ENCODE measurements around the gene ST7.

ST7 gene

DNA sequence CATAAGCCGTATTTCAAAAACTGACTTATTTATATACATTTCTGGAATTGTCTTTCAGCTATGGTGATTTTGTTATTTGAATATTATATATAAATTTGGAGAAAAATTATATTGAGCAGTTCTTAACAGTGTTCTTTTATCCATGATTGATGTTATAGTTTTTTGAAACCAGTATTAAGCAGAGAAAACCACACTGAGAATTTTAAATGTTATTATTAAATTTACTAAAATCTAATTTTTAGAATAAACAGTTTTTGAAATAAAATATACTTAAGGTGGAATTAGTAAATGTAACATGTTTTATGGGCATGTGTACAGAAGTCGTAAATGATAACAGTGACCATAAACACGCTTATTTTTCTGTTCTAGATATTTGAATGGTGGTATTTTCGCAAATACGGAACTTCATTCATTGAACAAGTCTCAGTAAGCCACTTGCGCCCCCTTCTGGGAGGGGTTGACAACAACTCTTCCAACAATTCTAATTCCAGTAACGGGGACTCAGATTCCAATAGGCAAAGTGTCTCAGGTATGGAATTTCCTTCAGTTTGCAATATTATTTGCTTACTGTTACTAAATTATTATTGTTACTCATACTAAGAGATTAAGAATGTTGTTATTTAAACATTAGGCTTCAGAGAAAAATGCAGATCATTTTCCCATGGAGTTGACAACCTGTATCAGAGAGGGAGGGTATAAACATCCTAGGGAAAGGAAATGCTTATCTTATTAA is 166.1 kb downstream of the ST7 start:
- in situ Hi-C loops (cut with MboI; ENCODE audit: low sequenced_read_pairs), result loop anchor here (25.0 kb wide), 1 partner anchor 132 kb away; no protein-coding TSS in a partner anchor

DNA sequence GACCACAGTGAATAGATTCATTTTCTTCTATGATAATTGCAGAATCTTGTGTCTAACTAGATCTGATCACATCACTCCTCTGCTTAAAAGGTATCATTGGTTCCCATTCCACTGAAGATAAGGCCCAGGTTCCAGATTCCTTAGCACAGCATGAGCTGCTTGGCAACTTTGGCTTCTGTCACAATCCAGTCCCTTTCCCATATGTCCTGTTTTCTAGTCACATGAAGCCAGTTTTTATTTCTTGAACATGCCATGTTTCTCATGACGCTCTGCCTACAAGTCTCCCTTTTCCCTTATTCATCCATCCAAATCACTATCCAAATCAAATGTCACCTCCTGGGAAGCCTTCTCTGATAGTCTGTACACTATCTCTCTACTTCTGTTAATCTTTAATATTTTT is 167.0 kb downstream of the ST7 start:
- in situ Hi-C loops (cut with MboI; ENCODE audit: low sequenced_read_pairs), result loop anchor here (25.0 kb wide), 1 partner anchor 133 kb away; no protein-coding TSS in a partner anchor

DNA sequence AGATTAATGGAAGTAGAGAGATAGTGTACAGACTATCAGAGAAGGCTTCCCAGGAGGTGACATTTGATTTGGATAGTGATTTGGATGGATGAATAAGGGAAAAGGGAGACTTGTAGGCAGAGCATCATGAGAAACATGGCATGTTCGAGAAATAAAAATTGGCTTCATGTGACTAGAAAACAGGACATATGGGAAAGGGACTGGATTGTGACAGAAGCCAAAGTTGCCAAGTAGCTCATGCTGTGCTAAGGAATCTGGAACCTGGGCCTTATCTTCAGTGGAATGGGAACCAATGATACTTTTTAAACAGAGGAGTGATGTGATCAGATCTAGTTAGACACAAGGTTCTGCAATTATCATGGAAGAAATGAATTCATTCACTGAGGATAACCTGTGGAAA is 168.7 kb downstream of the ST7 start:
- in situ Hi-C loops (cut with MboI; ENCODE audit: low sequenced_read_pairs), result loop anchor here (25.0 kb wide), 1 partner anchor 135 kb away; no protein-coding TSS in a partner anchor

DNA sequence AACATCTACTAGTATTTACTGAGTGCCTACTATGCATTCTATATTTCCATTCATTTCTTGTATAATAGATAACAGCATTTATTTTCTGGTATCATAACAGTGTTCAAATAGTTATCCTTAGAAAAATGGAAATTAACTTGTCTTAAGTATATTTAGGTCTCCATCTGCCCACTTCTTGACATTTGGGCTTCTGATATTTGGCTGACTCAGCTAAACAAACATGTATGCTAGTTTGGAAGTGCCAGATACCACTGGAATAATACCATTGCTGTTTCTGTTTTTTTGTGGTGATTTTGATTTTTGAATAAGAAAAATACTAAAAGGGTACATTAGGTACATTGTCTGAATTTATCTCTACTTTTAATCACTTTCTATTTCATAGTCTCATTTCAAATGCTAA is 169.2 kb downstream of the ST7 start:
- in situ Hi-C loops (cut with MboI; ENCODE audit: low sequenced_read_pairs), result loop anchor here (25.0 kb wide), 1 partner anchor 135 kb away; no protein-coding TSS in a partner anchor

DNA sequence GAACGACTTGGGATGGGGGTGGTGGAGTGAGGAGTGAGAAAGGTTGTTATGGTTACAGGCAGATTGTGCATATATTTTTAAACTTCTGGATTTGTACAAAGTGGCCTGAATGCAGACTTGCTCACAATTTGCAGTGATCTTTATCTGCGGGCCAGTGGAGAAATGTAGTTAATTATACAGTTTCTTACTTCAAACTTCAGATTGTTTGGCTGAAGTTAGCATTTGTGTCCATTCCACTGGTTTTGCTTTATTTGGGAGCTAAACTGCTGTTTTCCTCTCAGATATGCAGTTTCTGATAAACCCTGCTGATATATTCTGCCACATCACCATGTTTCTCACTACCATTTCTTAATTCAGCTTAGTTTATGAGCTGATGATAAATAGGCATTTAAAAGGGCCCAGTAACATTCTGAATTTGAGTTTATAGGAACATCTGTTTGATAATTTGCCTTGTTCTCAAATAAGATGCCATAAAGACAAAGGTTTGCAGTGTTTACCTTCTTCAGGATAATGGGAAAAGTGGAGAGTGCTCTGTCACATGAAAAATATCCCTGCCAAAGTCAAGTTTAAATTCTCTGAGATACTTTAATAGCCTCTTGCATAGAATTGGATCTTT is 170.1 kb downstream of the ST7 start:
- in situ Hi-C loops (cut with MboI; ENCODE audit: low sequenced_read_pairs), result loop anchor here (25.0 kb wide), 1 partner anchor 136 kb away; no protein-coding TSS in a partner anchor

DNA sequence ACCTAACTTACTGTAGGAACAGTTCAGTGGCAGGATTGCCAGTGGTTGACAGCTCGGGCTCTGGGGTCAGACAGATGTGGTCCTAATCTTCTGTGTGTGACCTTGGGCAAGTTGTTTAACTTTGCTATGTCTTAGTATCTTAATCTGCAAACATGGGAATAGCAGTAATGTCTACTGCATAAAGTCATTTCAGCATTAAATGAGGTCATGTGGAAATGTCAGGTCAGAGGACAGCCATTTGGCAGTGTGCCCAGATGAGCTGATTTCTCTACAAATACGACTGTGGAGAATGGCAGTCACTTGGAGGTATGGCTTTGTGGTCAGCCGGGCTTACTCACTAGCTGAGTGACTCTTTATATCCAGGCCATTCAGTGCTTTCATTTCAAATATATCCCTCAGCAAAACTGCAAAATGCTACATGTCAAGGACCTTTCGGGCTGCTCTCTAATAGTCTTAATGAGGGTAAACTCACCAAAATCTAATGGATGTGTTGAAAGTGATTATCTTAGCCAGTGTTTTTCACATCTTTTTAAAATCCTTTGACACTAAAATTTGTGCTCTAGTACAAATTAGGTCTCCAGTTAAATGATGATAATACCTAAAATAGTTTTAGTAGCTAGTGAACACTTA is 171.4 kb downstream of the ST7 start:
- in situ Hi-C loops (cut with MboI; ENCODE audit: low sequenced_read_pairs), result loop anchor here (25.0 kb wide), 1 partner anchor 137 kb away; no protein-coding TSS in a partner anchor

DNA sequence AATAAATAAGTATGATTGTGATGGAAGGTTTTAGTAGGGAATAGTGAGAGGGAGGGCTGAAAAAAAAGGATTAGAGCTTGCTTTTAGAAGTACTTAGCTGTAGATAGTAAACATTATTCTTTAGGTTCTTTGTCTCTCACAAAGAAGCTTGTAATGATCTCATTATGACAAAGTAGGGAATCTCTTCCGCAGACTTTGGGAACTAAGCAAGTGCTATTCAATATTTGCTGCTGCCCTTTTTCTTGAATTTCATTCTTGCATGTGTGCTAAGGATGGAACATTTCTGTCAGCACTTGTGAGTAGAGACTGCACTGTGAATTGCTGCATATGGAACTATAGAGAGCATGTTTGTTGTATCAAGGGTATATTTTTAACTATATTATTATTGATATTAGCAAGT is 173.4 kb downstream of the ST7 start:
- in situ Hi-C loops (cut with MboI; ENCODE audit: low sequenced_read_pairs), result no loop called here

DNA sequence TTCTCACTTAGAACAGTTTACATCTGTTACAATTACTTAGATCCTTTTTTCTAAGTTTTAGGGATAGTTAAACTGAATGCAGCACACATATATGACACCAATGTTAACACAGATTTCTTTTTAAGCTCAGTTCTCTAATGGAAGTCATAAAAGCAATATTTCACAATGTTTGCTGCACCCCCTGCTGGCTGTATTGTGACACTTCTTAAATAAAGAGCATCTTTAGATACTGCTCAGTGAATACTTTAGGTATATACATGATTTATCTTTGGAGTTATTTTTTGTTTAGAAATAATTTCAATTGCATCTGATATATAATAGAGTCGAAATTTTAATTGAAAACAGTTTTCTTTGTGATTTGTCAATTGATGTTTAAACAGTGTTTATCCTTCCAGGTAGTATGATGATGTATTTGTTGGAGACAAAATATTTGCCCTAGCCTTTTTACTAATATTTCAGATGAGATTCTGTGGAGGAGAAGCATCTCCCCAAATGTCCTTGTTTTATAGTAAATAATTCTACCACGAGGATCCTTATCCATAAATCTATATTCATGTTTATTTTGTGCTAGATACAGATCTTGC is 174.4 kb downstream of the ST7 start:
- in situ Hi-C loops (cut with MboI; ENCODE audit: low sequenced_read_pairs), result no loop called here

DNA sequence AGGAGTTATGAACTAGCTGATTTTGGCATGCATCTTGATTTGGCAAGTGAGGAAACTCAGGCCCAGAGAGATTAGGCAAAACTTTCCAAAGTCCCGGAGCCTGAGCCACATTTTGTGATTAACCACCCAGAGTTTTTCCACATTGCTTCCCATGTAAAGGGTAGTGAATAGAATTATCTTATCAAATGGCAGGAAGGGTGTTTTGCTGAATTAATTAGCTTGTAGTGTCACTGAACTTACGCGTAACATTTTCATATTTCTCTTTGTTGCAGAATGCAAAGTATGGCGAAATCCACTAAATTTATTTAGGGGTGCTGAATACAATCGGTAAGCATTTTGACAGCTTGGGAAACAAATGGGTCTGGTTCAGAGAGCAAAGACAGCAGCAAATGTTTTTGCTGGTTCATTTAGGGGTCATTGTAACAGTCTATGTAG is 176.2 kb downstream of the ST7 start:
- in situ Hi-C loops (cut with MboI; ENCODE audit: low sequenced_read_pairs), result no loop called here

DNA sequence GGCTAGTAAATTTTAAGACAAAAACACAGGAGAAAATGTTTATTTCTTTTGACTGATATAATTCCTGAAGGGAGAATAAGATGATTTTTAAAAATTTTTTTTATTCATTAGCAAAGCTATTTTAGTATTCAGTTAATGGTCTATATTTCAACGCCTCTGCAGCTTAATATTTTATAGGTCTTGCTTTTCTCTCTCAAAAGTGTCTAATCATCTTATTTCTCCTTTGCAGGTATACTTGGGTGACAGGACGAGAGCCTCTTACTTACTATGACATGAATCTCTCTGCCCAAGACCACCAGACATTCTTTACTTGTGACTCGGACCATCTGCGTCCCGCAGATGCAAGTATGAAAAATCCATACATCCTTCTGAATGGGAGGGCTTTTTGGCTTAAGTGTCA is 177.0 kb downstream of the ST7 start:
- in situ Hi-C loops (cut with MboI; ENCODE audit: low sequenced_read_pairs), result no loop called here

DNA sequence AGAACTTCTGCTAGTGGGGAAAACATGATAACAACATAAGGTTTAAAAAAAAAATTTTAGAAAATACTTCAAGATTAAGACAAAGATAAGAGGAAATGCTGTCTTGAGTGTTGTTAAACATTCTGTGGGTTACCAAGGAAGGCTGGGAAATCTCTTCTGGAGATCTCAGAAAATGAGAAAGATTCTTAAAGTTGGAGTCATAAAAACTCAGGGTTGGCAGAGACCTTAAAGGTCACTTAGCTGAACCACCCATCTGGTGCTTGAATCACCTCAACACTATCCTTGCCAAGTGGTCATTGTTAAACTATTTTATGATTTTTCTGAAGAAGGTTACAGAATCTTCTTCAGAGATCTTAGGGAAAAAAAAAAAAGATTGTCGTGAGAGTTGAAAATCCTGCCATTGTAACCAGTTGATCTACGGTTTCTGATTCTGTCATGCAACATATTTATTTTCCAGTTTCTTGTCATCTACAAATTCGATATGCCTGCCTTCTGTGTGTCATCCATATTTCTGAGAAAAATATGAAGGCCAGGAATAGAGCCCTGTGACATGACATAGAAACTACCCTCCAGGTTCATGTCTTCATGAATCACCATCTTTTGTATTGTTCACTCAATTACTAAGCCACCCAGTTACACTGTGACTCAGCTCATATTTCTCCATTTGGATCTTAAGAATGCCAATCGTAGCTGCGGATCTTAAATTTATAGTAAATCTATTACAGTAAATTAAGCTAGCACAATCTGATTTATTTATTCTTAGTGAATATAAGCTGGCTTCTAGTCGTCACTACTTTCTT is 179.2 kb downstream of the ST7 start:
- in situ Hi-C loops (cut with MboI; ENCODE audit: low sequenced_read_pairs), result no loop called here

DNA sequence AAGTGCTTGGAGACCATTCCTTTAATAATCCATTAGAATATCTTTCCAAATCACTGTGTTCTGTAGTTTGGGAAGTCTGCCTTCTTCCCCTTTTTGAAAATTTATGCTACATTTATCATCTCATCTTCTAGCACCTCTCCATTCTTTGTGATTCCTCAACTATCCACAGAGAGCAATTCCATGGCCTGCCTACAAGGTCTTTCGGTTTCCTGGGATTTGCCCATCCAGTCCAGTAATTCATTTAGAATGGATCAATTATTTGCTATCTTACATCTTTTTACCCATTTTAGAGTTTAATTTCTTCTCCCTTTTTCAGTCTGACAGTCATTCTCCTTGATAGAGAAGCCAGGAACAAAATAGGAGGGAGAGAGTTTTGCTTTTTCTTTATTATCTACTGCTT is 179.8 kb downstream of the ST7 start:
- in situ Hi-C loops (cut with MboI; ENCODE audit: low sequenced_read_pairs), result no loop called here

DNA sequence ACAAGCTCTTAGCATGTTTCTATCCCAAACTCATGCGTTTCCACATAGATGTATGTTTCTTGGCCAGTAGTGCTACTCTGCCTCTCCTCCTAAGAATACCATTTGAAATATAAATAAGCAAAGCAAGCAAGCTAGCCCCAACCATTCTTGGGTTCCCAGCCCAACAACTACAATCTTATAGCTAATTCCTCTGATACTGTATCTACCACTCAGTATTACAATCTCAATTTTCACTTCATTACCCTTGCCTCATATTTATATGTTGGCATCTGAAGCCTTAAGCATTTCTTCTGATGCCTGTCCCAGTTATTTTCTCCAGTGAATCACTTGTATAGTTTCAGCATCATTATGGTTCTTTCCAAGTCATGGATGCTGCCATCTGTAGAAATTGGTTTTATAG is 181.1 kb downstream of the ST7 start:
- in situ Hi-C loops (cut with MboI; ENCODE audit: low sequenced_read_pairs), result no loop called here

DNA sequence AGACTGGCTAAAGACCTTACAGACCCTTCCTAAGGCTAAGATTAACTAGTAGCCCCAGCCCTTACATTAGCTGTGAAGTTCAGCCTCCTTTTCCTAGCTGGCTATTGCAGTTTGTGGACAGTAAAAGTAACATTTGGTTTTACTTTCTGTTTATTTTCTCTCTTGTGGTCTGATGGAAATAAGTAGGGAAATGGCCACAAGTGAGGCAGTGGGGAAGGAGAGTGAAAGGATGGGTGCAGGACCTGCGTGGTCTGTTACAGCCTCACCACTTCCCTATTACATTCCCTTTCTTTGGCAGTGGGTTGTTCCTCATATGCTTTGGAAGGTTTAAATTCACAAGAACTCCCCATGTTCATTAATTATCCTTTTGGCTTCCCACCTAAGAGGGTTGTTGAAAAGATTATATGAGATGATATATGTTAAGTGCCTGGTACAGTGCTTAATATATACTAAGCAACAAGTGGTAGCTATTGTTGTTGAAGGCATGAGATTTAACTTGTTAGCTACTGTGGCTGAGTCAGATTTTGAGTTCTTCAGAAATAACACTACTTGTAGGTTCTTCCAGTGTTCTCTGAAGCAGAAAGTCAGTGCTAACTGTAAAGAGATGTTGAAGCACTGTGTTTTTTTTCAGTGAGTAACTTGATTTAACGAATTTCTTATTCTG is 181.7 kb downstream of the ST7 start:
- in situ Hi-C loops (cut with MboI; ENCODE audit: low sequenced_read_pairs), result no loop called here

DNA sequence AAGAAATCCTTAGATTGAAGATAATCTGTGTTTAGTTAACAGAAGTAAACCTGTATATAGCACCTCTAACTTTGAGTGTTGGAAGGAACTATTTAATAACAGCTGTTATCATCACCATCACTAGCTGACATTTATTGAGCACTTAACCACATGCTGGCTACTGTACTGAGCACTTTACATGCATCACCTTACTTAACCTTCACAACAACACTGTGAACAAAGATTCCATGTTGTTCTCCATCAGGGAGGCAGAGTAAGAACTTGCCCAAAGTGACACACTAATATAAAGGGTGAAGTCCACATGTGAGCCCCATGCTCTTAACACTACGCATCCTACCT is 182.2 kb downstream of the ST7 start:
- in situ Hi-C loops (cut with MboI; ENCODE audit: low sequenced_read_pairs), result no loop called here

DNA sequence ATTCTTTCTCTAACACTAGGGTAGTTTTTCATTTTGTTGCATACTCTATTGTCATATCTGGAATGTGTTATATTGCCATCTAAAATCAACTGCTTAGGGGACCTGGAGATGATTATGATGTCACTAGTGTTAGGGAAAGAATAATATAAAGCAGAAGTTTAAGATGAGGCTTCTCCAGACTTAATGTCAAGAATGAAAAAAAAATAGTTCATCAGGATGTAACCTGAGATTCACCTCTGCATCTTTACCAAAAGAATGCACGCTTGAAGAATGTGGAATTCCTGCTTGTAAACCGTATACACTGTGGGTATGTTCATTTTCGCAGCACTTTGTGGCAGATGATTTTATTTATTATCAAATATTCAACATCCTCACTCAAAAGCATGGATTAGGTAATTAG is 184.6 kb downstream of the ST7 start:
- in situ Hi-C loops (cut with MboI; ENCODE audit: low sequenced_read_pairs), result no loop called here

DNA sequence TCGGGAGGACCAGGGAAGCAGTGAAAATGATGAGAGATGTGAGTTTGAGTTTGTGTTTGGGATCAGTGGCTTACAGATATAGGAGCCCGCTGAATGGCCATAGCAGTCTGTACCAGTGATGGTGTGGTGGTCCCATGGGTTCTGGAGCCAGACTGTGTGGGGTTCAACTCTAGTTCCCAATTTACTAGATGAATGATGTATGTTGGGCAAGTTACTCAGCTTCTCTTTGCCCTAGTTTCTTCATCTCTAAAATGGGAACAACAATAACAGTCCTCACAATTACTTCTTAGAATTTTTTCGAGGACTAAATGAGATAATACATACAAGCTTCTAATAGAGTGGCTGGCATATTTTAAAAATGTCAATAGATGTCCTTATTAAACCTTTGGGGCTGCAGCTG is 185.2 kb downstream of the ST7 start:
- in situ Hi-C loops (cut with MboI; ENCODE audit: low sequenced_read_pairs), result no loop called here

DNA sequence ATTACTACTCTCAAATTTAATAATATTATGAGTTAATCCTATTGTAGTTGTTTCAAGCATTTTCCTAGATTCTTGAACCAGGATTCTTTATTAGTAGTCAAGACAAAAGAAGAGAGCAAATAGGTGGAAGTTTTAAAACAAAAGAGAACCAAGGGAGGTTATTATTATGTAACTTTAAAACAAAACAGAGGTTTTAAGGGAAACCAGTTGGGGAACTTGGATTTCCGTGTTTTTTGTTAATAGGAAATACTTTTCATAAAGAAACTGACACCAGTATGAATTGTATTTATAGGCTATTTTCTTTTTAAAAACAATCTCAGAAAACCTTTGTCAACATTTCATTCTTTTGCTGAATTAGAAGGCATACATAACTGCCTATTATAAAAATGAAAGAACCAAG is 185.7 kb downstream of the ST7 start:
- in situ Hi-C loops (cut with MboI; ENCODE audit: low sequenced_read_pairs), result no loop called here

DNA sequence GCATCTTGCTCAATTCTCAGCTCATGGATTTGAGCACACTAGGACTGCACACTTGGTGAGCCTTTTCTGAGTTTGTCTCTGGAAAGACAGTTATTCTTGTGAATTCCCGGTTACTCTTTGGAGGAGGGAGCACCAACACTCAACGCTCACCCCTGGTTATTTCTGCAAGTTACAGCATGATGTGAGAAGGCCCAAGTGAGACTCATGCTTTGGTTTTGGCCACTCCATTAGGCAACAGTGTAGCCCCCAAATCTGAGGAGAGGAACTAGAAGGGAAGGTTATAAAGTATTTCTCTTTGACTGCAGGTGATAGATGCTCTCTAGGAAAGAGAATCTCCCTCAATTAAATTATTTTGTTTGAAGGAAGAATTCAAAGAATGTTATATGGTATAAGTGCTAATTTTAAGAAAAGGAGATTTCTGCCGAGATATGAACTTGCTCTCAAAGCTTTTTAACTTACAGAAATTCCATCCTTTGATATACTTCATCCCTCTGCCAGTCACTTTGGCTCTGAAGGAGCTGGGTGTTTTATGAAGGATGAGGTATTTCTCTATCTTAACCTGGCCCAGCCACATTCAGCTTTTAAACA is 186.2 kb downstream of the ST7 start:
- in situ Hi-C loops (cut with MboI; ENCODE audit: low sequenced_read_pairs), result no loop called here

DNA sequence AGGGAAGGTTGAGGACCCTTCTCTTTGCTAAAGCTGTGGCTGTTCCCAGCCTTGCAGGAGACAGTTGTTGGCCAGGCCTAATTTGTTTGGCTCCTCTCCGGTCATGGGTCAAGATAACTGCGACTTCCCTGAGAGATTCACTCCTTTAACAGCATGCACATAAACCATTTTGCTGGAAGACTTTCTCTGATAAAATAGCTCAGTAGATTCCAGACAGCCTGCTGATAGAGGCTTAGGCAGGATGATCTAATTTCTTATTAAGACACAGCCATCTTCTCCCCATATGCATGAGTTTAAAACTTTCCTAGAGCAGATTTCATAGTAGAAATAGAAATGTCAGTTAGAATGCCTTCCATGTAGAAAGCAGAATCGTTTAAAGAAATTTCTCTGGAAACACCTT is 187.6 kb downstream of the ST7 start:
- in situ Hi-C loops (cut with MboI; ENCODE audit: low sequenced_read_pairs), result no loop called here
